CD14-positive monocyte (primary cell): ENCODE results near the gene PRDX3. TPM values are rescaled to one million over a fixed set of nuclear protein-coding genes. Genes with fewer than 3 reads are reported as not detected.

ENCODE experiments used
- DNase-seq, 3 donors: peaks; one replicate each; pipeline ENCODE4 v3.0.0-alpha.2; 2011 to 2022
- H2AFZ ChIP-seq: 2 replicates; pipeline ENCODE4 v1.6.0; 2012; ENCODE audit warnings: mild to moderate bottlenecking, low read depth, low read length, inconsistent platforms; ENCODE audit not compliant: insufficient read depth, poor library complexity, severe bottlenecking
- H3K27ac ChIP-seq, 2 donors: 1 replicate in 1 of 2; 2 replicates in 1 of 2; pipeline ENCODE4 v1.5.1; 2012 to 2013; ENCODE audit warnings: low read length in 2 of 2, control low read depth in 1 of 2, inconsistent platforms in 1 of 2, low read depth in 1 of 2, mild to moderate bottlenecking in 1 of 2
- H3K27me3 ChIP-seq, 2 donors: one replicate each; pipeline versions ENCODE4 v1.6.0 to v1.6.1; 2011 to 2013; ENCODE audit warnings: low read length in 2 of 2; ENCODE audit not compliant: control insufficient read depth in 2 of 2, insufficient read depth in 2 of 2
- H3K36me3 ChIP-seq, 2 donors: replicated peaks in 1 of 2; 1 replicate in 1 of 2; 2 replicates in 1 of 2; pipeline versions ENCODE4 v1.5.1 to v1.6.1; 2012 to 2013; ENCODE audit warnings: low read length in 2 of 2, control low read depth in 1 of 2, inconsistent platforms in 1 of 2, mild to moderate bottlenecking in 1 of 2; ENCODE audit not compliant: insufficient read depth in 2 of 2, control insufficient read depth in 1 of 2
- H3K4me1 ChIP-seq, 2 donors: 1 replicate in 1 of 2; 2 replicates in 1 of 2; pipeline versions ENCODE4 v1.5.1 to v1.6.1; 2012 to 2013; ENCODE audit warnings: low read length in 2 of 2, control low read depth in 1 of 2, inconsistent platforms in 1 of 2, mild to moderate bottlenecking in 1 of 2, moderate library complexity in 1 of 2; ENCODE audit not compliant: insufficient read depth in 2 of 2, control insufficient read depth in 1 of 2
- H3K4me2 ChIP-seq: replicated peaks from 2 replicates; pipeline ENCODE3; 2012; ENCODE audit warnings: low read length, moderate library complexity, mild to moderate bottlenecking; ENCODE audit not compliant: poor library complexity, severe bottlenecking; ENCODE audit errors: extremely low read depth
- H3K4me3 ChIP-seq, 3 experiments: fragments of 200-600 bp in 1 of 3; sonication (generic) in 1 of 3; replicated peaks in 1 of 3; 1 replicate in 2 of 3; 2 replicates in 1 of 3; pipeline ENCODE4 v1.5.1; 2011 to 2013; ENCODE audit warnings: low read length in 3 of 3, mild to moderate bottlenecking in 3 of 3, control low read depth in 2 of 3, low read depth in 2 of 3, inconsistent platforms in 1 of 3, moderate library complexity in 1 of 3
- H3K79me2 ChIP-seq: 2 replicates; pipeline ENCODE4 v1.6.0; 2012; ENCODE audit warnings: mild to moderate bottlenecking, control low read depth, inconsistent platforms, low read length, moderate library complexity; ENCODE audit not compliant: insufficient read depth
- H3K9ac ChIP-seq: 2 replicates; pipeline ENCODE4 v1.6.0; 2017; ENCODE audit warnings: low read length, mild to moderate bottlenecking; ENCODE audit not compliant: insufficient read depth, poor library complexity, severe bottlenecking
- H3K9me3 ChIP-seq, 2 donors: replicated peaks in 1 of 2; 1 replicate in 1 of 2; 2 replicates in 1 of 2; pipeline versions ENCODE4 v1.5.1 to v1.6.1; 2012 to 2013; ENCODE audit warnings: low read length in 2 of 2, control low read depth in 1 of 2; ENCODE audit not compliant: control insufficient read depth in 1 of 2, insufficient read depth in 1 of 2
- H4K20me1 ChIP-seq: 2 replicates; pipeline ENCODE4 v1.6.0; 2012; ENCODE audit warnings: mild to moderate bottlenecking, low read length, control low read depth, moderate library complexity; ENCODE audit not compliant: insufficient read depth
- H3K27ac Mint-ChIP-seq, 7 donors: one replicate each; pipeline ENCODE4 v1.8.0; 2020; ENCODE audit warnings: mild to moderate bottlenecking in 7 of 7, mixed read lengths in 7 of 7, moderate library complexity in 6 of 7, inconsistent platforms in 2 of 7
- H3K27me3 Mint-ChIP-seq, 3 donors: one replicate each; pipeline ENCODE4 v1.8.0; 2021 to 2022; ENCODE audit warnings: low read depth in 3 of 3, mild to moderate bottlenecking in 3 of 3, mixed read lengths in 3 of 3, moderate library complexity in 3 of 3, inconsistent platforms in 1 of 3
- H3K36me3 Mint-ChIP-seq, 2 donors: one replicate each; pipeline ENCODE4 v1.8.0; 2020; ENCODE audit warnings: mixed read lengths in 2 of 2, inconsistent platforms in 1 of 2, mild to moderate bottlenecking in 1 of 2
- H3K4me1 Mint-ChIP-seq: one replicate; pipeline ENCODE4 v1.8.0; 2020; ENCODE audit warnings: mild to moderate bottlenecking, mixed read lengths
- H3K4me3 Mint-ChIP-seq, 2 donors: one replicate each; pipeline ENCODE4 v1.8.0; 2020; ENCODE audit warnings: mild to moderate bottlenecking in 2 of 2, mixed read lengths in 2 of 2, moderate library complexity in 1 of 2
- H3K9me3 Mint-ChIP-seq, 7 donors: one replicate each; pipeline ENCODE4 v1.8.0; 2020 to 2022; ENCODE audit warnings: mixed read lengths in 7 of 7, mild to moderate bottlenecking in 6 of 7, moderate library complexity in 6 of 7, inconsistent platforms in 2 of 7
- CTCF ChIP-seq: fragments of 200-600 bp; IDR thresholded peaks from one replicate; pipeline ENCODE4 v1.8.0; 2022; ENCODE audit warnings: antibody characterized with exemption, mild to moderate bottlenecking
- WGBS: methylation state at CpG from one replicate; pipeline ENCODE4 v1.1.5; 2013; ENCODE audit warnings: missing lambda C conversion rate; ENCODE audit not compliant: insufficient coverage; 5-methylcytosine and 5-hydroxymethylcytosine counted together
- intact Hi-C, 2 donors: fragments of 100-400 bp; cut with micrococcal nuclease; formaldehyde crosslinking; loops; one replicate each; pipeline versions ENCODE4 v1.15.0 to v1.15.1; 2023
- polyA plus RNA-seq, 3 donors: library from polyadenylated mRNA; depleted of rRNA in 1 of 3; unstranded in 2 of 3; stranded (reverse) in 1 of 3; fragments of 300-500 nt in 2 of 3; fragments of >200 nt in 1 of 3; fragmentation: Illumina TruSeq in 2 of 3; gene quantifications; 1 replicate in 2 of 3; 2 replicates in 1 of 3; pipeline ENCODE4 v1.2.3, GENCODE V29; 2012 to 2021

Gene PRDX3
- polyA plus RNA-seq, 3 donors = 81.9 to 459 (median 410) TPM

GRCh38 chr10:119161680-119162451, 16.7 kb downstream of the PRDX3 start:
- Histone ChIP-seq H4K20me1 (no peaks in the 10 kb centered on the region), H3K79me2 (peaks cover 25% of the 10 kb centered on the region), H3K27ac (no peak overlapping the region), H2AFZ (no peak overlapping the region), H3K4me3 (no peak overlapping the region), H3K4me1 (peaks cover 21 to 26% of the 10 kb centered on the region in 2 donors), H3K9me3 (no peaks in the 10 kb centered on the region), H3K4me2 (no peak overlapping the region), H3K9ac (no peak overlapping the region), H3K36me3 (peaks cover 28 to 53% of the 10 kb centered on the region in 2 donors), H3K27me3 (no peaks in the 10 kb centered on the region)
- H3K4me1 Mint-ChIP-seq = peaks cover 29% of the 10 kb centered on the region
- peaks cover 0 to 1% (median 0%) of the 10 kb centered on the region in 3 donors for H3K27me3 Mint-ChIP-seq
- TF ChIP-seq CTCF = no peak
- DNase-seq = no peak
- no peak overlapping the region for H3K4me3 Mint-ChIP-seq
- WGBS = 94% methylated on average over 8 of the region's 11 CpGs
- H3K36me3 Mint-ChIP-seq = peaks cover 35 to 49% of the 10 kb centered on the region in 2 donors
- no peaks in the 10 kb centered on the region for H3K9me3 Mint-ChIP-seq
- intact Hi-C loops = no loop called here
- H3K27ac Mint-ChIP-seq = no peak overlapping the region

- H3K27ac Mint-ChIP-seq = peak overlapping the region in 2 of 7 donors; percentile 11 to 69
- peaks cover 15% of the 10 kb centered on the region for H3K79me2 ChIP-seq
These were observed 19.3 kb downstream of the PRDX3 start for GRCh38 chr10:119159332-119159731.

More at GRCh38 chr10:119159332-119159731, 19.3 kb downstream of the PRDX3 start:
- Mint-ChIP-seq H3K4me1 (peaks cover 11% of the 10 kb centered on the region), H3K27me3 (peaks cover 0 to 1% (median 0%) of the 10 kb centered on the region in 3 donors), H3K4me3 (no peak overlapping the region), H3K36me3 (peaks cover 56 to 74% of the 10 kb centered on the region in 2 donors), H3K9me3 (no peaks in the 10 kb centered on the region)
- no peak for TF ChIP-seq CTCF
- intact Hi-C loops = no loop called here
- Histone ChIP-seq H3K9ac (no peak overlapping the region), H3K27ac (no peak overlapping the region), H3K4me3 (no peak overlapping the region), H3K36me3 (peaks cover 49 to 78% of the 10 kb centered on the region in 2 donors), H3K4me2 (no peak overlapping the region), H4K20me1 (no peaks in the 10 kb centered on the region), H3K4me1 (peaks cover under 1 to 3% of the 10 kb centered on the region in 2 donors), H3K27me3 (no peaks in the 10 kb centered on the region), H3K9me3 (no peaks in the 10 kb centered on the region), H2AFZ (no peak overlapping the region)
- DNase-seq = no peak
- 86% methylated on average over 4 of the region's 8 CpGs for WGBS
